Thyroid gland (tissue), 4 donors: ENCODE measurements around the gene PC.

Source experiments
- POLR2A ChIP-seq, 2 donors: fragments of 450-650 bp; IDR thresholded peaks; one replicate each; pipeline ENCODE4 v1.6.1; 2017; ENCODE audit warnings: antibody characterized with exemption in 2 of 2, mild to moderate bottlenecking in 2 of 2, moderate library complexity in 1 of 2
- TF ChIP-seq, protein P1 (sequence below), 6 experiments: fragments of 200-600 bp in 3 of 6; fragments of 450-650 bp in 3 of 6; sonication (generic) in 3 of 6; IDR thresholded peaks; one replicate each; pipeline ENCODE4 v1.5.1; 2016 to 2019; ENCODE audit warnings: antibody characterized with exemption in 6 of 6, mild to moderate bottlenecking in 2 of 6, inconsistent platforms in 1 of 6, moderate library complexity in 1 of 6

DNA sequence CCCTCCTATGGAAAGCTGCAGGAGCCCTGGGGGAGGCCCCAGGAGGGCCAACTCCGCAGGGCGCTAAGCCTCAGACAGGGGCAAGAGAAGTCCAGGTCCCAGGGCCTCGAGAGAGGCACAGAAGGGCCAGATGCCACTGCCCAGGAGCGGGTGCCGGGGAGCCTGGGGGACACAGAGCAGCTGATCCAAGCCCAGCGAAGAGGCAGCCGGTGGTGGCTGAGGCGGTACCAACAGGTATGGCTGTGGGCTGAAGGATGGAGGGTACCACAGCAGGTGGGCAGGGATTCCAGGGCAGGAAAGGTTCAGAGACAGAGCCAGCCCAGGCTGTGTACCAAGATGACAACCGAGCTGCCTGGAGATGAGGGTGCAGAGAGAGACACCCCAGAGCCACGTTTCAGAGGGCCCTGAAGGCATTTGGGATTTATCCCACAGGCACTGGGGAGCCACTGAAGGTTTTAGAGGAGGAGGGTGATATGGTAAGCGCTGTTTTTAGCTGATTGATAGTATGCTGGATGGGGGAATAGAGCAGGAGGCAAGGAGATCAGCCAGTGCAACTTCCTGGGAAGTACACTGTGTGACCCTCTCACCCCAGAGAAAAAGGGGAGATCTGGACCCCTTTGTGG is 17.3 kb upstream of the PC start:
- TF ChIP-seq POLR2A (IDR thresholded peaks at IDR 0.05), result no peak
- TF ChIP-seq, protein P1, sequence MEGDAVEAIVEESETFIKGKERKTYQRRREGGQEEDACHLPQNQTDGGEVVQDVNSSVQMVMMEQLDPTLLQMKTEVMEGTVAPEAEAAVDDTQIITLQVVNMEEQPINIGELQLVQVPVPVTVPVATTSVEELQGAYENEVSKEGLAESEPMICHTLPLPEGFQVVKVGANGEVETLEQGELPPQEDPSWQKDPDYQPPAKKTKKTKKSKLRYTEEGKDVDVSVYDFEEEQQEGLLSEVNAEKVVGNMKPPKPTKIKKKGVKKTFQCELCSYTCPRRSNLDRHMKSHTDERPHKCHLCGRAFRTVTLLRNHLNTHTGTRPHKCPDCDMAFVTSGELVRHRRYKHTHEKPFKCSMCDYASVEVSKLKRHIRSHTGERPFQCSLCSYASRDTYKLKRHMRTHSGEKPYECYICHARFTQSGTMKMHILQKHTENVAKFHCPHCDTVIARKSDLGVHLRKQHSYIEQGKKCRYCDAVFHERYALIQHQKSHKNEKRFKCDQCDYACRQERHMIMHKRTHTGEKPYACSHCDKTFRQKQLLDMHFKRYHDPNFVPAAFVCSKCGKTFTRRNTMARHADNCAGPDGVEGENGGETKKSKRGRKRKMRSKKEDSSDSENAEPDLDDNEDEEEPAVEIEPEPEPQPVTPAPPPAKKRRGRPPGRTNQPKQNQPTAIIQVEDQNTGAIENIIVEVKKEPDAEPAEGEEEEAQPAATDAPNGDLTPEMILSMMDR (IDR thresholded peaks at IDR 0.05), result no peak
